Keratinocyte (primary cell): ENCODE data around the gene SPRED2. TPM values are rescaled to one million over a fixed set of nuclear protein-coding genes. Genes with fewer than 3 reads are reported as not detected.

Experiments
- DNase-seq: peaks from one replicate; pipeline ENCODE4 v3.0.0-alpha.2; 2011; ENCODE audit warnings: low read depth, missing footprints, low spot score
- FAIRE-seq: peaks from 2 replicates; lab custom pipeline; 2011; peaks lifted over from hg19 to GRCh38; lab: Jason Lieb, UNC
- H2AFZ ChIP-seq: 2 replicates; pipeline ENCODE4 v1.6.0; 2012; ENCODE audit warnings: low read length, control low read depth, inconsistent platforms; ENCODE audit not compliant: control insufficient read depth
- H3K27ac ChIP-seq: 2 replicates; pipeline ENCODE4 v1.5.1; 2011; ENCODE audit warnings: low read length; ENCODE audit not compliant: control insufficient read depth, insufficient read depth
- H3K27me3 ChIP-seq: 3 replicates; pipeline ENCODE4 v1.6.0; 2011; ENCODE audit warnings: low read length; ENCODE audit not compliant: control insufficient read depth, insufficient read depth; ENCODE audit errors: extremely low read depth
- H3K36me3 ChIP-seq, 2 experiments: 2 replicates in 1 of 2; 3 replicates in 1 of 2; pipeline ENCODE4 v1.5.1; 2011; ENCODE audit warnings: low read length in 2 of 2, mild to moderate bottlenecking in 1 of 2; ENCODE audit not compliant: control insufficient read depth in 2 of 2, insufficient read depth in 2 of 2; ENCODE audit errors: extremely low read depth in 1 of 2
- H3K4me1 ChIP-seq: 3 replicates; pipeline ENCODE4 v1.5.1; 2011; ENCODE audit warnings: low read length; ENCODE audit not compliant: control insufficient read depth, insufficient read depth; ENCODE audit errors: extremely low read depth
- H3K4me2 ChIP-seq: 3 replicates; pipeline ENCODE4 v1.6.0; 2011; ENCODE audit warnings: low read depth, low read length; ENCODE audit not compliant: control insufficient read depth, insufficient read depth; ENCODE audit errors: extremely low read depth
- H3K4me3 ChIP-seq, 3 experiments: fragments of 200-600 bp in 1 of 3; sonication (generic) in 1 of 3; 2 replicates in 2 of 3; 3 replicates in 1 of 3; pipeline ENCODE4 v1.5.1; 2011 to 2016; ENCODE audit warnings: low read length in 3 of 3, mild to moderate bottlenecking in 3 of 3, control low read depth in 2 of 3, inconsistent platforms in 1 of 3, low read depth in 1 of 3, mixed read lengths in 1 of 3, mixed run types in 1 of 3, moderate library complexity in 1 of 3; ENCODE audit not compliant: control insufficient read depth in 2 of 3, insufficient read depth in 2 of 3; ENCODE audit errors: extremely low read depth in 1 of 3
- H3K79me2 ChIP-seq: 2 replicates; pipeline ENCODE4 v1.6.0; 2012; ENCODE audit warnings: low read length; ENCODE audit not compliant: control insufficient read depth, insufficient read depth
- H3K9ac ChIP-seq: 3 replicates; pipeline ENCODE4 v1.6.0; 2011; ENCODE audit warnings: low read length; ENCODE audit not compliant: control insufficient read depth, insufficient read depth; ENCODE audit errors: extremely low read depth
- H3K9me1 ChIP-seq: 3 replicates; pipeline ENCODE4 v1.6.0; 2011; ENCODE audit warnings: low read length; ENCODE audit not compliant: control insufficient read depth, insufficient read depth; ENCODE audit errors: extremely low read depth
- H3K9me3 ChIP-seq: 2 replicates; pipeline ENCODE4 v1.5.1; 2012; ENCODE audit warnings: low read depth, low read length; ENCODE audit not compliant: control insufficient read depth
- H4K20me1 ChIP-seq: 3 replicates; pipeline ENCODE4 v1.6.0; 2011; ENCODE audit warnings: low read length; ENCODE audit not compliant: control insufficient read depth, insufficient read depth; ENCODE audit errors: extremely low read depth
- EZH2 ChIP-seq: IDR thresholded peaks from one replicate; pipeline ENCODE4 v1.6.1; 2012; ENCODE audit warnings: inconsistent platforms, mild to moderate bottlenecking, low read length, moderate library complexity
- dilution Hi-C: fragments of 300-500 bp; cut with MboI; formaldehyde crosslinking; loops from one replicate; pipeline ENCODE4 v1.7.0; 2020; ENCODE audit warnings: low sequenced_read_pairs; ENCODE audit not compliant: extremely low pct_ligation_motif_present
- polyA plus RNA-seq, 5 experiments: library from polyadenylated mRNA; depleted of rRNA in 3 of 5; stranded (reverse) in 3 of 5; stranded (forward) in 1 of 5; unstranded in 1 of 5; fragments of >200 nt; gene quantifications; 1 replicate in 1 of 5; 2 replicates in 3 of 5; 3 replicates in 1 of 5; pipeline versions ENCODE4 v1.2.1 to v1.2.3, GENCODE V29; 2011 to 2012; ENCODE audit warnings: missing spikeins in 2 of 5, low read depth in 1 of 5, low replicate concordance in 1 of 5
- TF ChIP-seq, protein P1 (sequence below), 3 experiments: IDR thresholded peaks in 1 of 3; conservative IDR thresholded peaks in 1 of 3; optimal IDR thresholded peaks in 1 of 3; 2 replicates in 2 of 3; 3 replicates in 1 of 3; pipeline versions ENCODE3 to v1.5.1; 2011; ENCODE audit warnings: low read length in 3 of 3, mild to moderate bottlenecking in 3 of 3, moderate library complexity in 2 of 3, control low read depth in 1 of 3, inconsistent platforms in 1 of 3; ENCODE audit not compliant: insufficient read depth in 2 of 3; ENCODE audit errors: extremely low read depth in 1 of 3

The SPRED2 gene
- polyA plus RNA-seq, 1 donor (not counting 4 experiments of a cell fraction or from before 2014, with no cell fraction given): 26.8 TPM

DNA sequence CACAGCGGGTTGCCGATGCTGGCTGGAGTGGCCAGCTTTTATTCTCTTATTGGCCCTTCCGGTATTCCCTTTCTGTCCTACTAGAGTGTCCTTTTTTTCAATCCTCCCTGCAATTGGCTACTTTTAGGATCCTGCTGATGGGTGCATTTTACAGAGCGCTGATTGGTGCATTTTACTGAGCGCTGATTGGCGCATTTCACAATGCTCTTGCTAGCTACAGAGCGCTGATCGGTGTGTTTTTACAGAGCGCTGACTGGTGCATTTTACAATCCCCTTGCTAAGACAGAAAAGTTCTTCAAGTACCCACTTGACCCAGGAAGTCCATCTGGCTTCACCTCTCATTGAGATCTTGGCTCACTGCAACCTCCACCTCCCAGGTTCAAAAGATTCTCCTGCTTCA is 44.4 kb upstream of the SPRED2 start:
- Histone ChIP-seq H3K9me1 (no peaks in the 10 kb centered on the region), H3K9me3 (peaks cover 4% of the 10 kb centered on the region), H2AFZ (no peak overlapping the region), H3K4me3 (no peak overlapping the region), H3K4me1 (no peaks in the 10 kb centered on the region), H3K36me3 (no peaks in the 10 kb centered on the region), H3K27me3 (no peaks in the 10 kb centered on the region), H3K27ac (no peak overlapping the region), H4K20me1 (no peaks in the 10 kb centered on the region), H3K4me2 (no peak overlapping the region), H3K79me2 (no peaks in the 10 kb centered on the region), H3K9ac (no peak overlapping the region)
- no peak for TF ChIP-seq EZH2
- TF ChIP-seq, protein P1, sequence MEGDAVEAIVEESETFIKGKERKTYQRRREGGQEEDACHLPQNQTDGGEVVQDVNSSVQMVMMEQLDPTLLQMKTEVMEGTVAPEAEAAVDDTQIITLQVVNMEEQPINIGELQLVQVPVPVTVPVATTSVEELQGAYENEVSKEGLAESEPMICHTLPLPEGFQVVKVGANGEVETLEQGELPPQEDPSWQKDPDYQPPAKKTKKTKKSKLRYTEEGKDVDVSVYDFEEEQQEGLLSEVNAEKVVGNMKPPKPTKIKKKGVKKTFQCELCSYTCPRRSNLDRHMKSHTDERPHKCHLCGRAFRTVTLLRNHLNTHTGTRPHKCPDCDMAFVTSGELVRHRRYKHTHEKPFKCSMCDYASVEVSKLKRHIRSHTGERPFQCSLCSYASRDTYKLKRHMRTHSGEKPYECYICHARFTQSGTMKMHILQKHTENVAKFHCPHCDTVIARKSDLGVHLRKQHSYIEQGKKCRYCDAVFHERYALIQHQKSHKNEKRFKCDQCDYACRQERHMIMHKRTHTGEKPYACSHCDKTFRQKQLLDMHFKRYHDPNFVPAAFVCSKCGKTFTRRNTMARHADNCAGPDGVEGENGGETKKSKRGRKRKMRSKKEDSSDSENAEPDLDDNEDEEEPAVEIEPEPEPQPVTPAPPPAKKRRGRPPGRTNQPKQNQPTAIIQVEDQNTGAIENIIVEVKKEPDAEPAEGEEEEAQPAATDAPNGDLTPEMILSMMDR (optimal IDR thresholded peaks at IDR 0.05 in 1 of 3, IDR thresholded peaks at IDR 0.05 in 1 of 3, conservative IDR thresholded peaks at IDR 0.05 in 1 of 3; ENCODE audit: extremely low read depth in 1 of 3, insufficient read depth in 2 of 3, low read length in 3 of 3): no peak
- dilution Hi-C loops: no loop called here
- FAIRE-seq (no peak), DNase-seq (no peak)

DNA sequence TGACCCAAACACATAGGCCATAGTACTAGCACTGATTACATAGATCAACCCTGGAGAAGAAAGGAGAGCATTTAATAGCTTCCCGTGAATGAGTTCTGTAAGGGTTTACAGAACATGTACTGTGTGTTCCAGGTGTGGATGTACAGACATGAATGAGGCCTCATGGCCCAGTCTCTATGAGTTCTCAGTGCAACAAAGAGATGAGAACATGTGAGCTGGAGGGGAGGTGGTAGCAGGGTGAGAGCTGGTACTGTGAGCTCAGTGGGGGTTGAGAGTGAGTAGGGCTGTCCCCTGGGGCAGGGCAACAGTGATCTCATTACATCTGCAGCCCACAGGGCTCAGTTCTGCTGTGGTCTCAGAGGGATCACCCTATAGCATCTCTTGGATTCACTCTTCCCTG is 42.6 kb upstream of the SPRED2 start:
- Histone ChIP-seq H3K4me2 (no peak overlapping the region), H3K9ac (no peak overlapping the region), H3K9me3 (peaks cover 4% of the 10 kb centered on the region), H2AFZ (no peak overlapping the region), H3K9me1 (no peaks in the 10 kb centered on the region), H3K4me3 (no peak overlapping the region), H3K79me2 (no peaks in the 10 kb centered on the region), H3K27ac (no peak overlapping the region), H4K20me1 (no peaks in the 10 kb centered on the region), H3K27me3 (no peaks in the 10 kb centered on the region), H3K36me3 (no peaks in the 10 kb centered on the region), H3K4me1 (no peaks in the 10 kb centered on the region)
- FAIRE-seq (no peak), DNase-seq (no peak)
- dilution Hi-C loops: no loop called here
- TF ChIP-seq EZH2: no peak
- TF ChIP-seq, protein P1 (optimal IDR thresholded peaks at IDR 0.05 in 1 of 3, IDR thresholded peaks at IDR 0.05 in 1 of 3, conservative IDR thresholded peaks at IDR 0.05 in 1 of 3; ENCODE audit: extremely low read depth in 1 of 3, insufficient read depth in 2 of 3, low read length in 3 of 3): no peak
